Measurements from ENCODE around the gene IL5.
A peak's percentile ranks its signal among the peaks of the same experiment; 100 is the strongest.
"Not testable (repeated sequence)": the region's sequence is repeated elsewhere in the genome, so short reads cannot be mapped to it uniquely, and the experiment has no call there.

The IL5 gene

DNA sequence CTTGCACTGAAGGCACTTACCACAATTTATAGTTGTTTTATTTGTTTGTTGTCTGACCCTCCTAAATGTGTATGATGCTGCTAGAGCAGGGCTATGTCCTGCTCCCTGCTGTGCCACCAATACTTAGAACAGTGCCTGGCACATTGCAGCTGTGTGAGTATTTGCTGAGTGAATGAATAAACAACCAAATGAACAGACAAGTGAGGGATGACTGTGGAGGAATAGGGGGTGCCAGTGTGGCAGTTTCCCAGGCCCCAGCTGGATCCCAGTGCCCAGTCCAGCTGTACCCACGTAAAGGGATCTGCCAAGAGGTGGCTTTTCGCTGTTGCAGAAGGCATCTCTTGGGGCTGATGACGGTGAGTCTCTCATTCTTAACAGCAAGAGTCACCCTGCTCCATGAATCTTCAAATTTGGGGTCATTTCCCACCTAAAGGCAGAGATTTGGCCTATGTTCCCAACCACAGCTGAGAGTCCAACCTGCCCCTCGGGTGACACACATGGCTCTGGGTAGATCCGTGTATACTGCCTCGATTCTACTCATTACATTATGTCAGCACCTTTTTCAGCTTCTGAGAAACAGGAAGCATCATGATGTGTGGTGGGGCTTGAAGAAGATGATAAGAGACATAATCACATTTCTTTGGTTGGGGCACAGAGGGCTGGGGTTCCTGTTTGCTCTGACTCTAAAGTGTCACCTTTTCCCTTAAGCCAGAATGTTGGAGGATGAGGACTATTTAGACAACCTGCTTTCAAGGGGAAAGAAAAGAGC, 14.3 kb downstream of the IL5 start:
- DNase-seq: no peak

DNA sequence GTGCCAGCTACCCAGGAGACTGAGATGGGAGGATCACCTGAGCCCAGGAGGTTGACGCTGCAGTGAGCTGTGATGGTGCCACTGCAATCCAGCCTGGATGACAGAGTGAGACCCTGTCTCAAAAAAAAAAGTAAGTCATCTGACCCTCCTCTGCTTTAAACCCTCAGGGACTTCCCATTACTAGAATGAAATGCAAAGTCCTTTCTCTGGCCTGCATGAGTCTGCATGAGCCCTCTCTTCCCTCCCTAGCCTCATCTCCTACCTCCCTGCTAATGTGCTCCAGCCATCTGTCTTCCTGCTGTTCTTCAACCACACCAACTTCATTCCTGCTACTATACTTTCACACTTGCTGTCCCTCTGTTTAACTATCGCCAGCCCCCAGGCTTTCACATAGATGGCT, 15.3 kb downstream of the IL5 start:
- DNase-seq: peak; percentile 4

DNA sequence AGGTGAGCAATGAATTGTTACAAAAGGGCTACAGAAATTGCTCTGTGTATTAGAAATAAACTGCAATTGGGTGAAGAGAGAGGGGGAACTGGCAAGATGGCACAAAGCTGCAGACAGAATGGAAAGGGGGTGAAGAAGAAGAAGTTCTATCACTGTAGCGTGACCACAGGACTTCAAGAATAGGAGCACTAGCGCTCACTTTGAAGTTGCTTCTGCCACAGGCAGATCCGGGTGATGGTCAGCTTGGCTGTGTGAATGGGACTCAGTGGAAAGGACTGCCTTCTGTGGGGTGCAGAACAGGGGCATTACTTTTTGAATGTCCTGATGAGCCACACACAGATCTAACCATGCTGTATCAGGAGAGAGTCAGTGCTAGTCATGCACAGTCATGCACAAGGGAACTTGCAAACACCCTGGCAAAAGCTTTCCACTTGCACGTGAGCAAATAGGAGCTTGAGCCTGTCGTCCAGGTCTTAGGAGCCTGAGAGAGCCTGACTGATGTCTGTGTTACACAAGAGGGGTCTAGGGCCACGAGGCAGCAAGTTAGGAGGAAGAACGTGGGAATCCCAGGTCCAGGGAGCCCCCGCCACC, 16.3 kb downstream of the IL5 start:
- no peak for DNase-seq

DNA sequence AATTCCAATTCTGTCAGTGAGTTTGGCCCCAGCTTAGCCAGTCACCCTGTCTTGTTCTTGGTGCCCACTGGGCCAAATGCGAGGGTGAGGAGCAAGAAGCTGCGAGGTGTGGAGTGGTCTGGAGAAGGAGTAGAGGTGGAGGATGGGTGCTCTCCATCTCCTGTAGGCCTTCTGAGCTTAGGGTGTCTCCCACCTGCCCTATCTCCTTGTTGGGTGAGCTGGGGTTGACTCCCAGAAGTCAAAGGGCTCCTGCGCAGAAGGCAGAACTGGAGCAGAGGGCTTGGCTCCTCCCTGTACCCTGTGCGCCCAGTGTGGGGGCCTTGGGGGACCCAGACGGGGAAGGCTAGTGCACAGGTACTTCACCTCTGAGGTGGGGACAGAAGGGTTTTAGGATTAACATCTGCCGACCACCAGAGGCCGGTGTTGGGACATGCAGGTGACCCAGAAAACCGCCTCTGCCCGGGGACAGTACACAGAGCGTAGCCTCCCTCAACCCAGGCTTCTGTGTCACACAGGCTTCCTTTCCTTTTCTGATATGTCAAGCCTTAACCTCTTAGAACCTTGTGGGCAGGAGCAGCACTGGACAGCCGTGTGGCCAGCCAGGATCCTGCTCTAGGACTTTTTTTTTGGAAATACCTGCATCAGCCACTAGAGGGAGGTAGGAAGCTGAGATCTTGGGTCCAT, 16.9 kb downstream of the IL5 start:
- DNase-seq: peak; percentile 33

DNA sequence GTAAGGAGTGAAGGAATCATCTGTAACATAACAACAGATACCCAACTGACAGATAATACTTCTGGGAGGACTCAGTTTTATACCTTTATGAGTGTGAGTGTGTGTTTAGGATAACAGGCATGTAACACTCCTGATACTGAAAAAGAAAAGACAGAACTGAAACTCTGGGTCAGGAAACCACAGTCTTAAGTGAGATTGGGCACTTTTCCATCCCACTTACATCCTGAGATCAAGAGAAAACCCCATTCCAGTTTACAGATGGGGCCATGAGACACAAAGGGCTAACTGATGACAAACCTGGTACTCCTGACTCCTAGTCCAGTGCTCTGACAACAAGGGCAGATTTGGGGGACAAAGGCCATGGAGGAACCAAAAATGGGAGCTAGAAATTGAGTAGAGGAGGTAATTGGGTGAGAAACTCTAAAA, 18.0 kb downstream of the IL5 start:
- no peak for DNase-seq

DNA sequence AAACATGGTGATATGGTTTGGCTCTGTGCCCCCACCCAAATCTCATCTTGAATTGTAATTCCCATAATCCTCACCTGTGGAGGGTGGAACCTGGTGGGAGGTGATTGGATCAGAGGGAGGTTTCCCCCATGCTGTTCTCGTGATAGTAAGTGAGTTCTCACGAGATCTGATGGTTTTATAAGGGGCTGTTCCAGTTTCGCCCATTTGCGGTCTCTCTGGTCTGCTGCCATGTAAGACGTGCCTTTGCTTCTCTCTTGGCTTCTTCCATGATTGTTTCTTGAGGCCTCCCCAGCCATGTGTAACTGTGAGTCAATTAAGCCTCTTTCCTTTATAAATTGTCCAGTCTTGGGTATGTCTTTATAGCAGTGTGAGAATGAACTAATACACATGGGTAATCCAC, 18.4 kb downstream of the IL5 start:
- DNase-seq: not testable (repeated sequence)

DNA sequence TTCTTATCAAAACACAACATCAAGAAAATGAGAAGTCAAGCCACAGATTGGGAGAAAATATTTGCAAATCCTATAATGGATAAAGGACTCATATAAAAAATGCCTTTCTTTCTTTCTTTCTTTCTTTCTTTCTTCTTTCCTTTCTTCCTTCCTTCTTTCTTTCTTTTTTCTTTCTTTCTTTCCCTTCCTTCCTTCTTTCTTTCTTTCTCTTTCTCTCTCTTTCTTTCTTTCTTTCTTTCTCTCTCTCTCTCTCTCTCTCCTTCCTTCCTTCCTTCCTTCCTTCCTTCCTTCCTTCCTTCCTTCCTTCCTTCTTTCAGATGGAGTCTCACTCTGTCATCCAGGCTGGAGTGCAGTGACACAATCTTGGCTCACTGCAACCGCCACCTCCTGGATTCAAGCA, 21.3 kb downstream of the IL5 start:
- not testable (repeated sequence) for DNase-seq

DNA sequence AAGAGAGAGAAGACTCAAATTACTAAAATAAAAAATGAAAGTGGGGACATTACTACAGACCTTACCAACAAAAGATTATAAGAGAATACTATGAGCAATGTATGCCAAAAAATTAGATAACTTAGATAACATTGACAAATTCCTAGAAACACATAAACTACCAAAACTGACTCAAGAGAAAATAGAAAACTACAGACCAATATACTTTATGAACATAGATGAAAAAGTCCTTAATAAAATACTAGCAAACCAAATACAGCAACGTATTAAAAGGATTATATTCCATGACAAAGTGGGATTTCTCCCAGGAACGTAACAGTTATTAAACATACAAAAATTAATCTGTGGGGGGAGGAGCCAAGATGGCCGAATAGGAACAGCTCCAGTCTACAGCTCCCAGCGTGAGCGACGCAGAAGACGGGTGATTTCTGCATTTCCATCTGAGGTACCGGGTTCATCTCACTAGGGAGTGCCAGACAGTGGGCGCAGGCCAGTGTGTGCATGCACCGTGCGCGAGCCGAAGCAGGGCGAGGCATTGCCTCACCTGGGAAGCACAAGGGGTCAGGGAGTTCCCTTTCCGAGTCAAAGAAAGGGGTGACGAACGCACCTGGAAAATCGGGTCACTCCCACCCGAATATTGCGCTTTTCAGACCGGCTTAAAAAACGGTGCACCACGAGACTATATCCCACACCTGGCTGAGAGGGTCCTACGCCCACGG, 29.5 kb downstream of the IL5 start:
- not testable (repeated sequence) for DNase-seq

DNA sequence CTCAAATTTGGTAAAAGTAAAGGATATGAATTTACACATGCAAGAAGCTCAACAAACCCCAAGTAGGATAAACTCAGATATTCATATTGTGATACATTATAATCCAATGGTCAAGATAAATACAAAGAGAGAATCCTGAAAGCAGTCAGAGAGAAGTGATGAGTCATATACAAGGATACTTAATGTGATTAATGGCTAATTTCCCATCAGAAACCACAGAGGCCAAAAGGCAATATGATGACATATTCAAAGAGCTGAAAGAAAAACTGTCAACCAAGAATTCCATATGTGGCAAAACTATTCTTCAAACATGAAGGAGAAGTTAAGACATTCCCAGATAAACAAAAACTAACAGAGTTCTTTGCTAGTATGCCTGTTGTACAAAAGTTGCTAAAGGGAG, 33.2 kb downstream of the IL5 start:
- DNase-seq: no peak

DNA sequence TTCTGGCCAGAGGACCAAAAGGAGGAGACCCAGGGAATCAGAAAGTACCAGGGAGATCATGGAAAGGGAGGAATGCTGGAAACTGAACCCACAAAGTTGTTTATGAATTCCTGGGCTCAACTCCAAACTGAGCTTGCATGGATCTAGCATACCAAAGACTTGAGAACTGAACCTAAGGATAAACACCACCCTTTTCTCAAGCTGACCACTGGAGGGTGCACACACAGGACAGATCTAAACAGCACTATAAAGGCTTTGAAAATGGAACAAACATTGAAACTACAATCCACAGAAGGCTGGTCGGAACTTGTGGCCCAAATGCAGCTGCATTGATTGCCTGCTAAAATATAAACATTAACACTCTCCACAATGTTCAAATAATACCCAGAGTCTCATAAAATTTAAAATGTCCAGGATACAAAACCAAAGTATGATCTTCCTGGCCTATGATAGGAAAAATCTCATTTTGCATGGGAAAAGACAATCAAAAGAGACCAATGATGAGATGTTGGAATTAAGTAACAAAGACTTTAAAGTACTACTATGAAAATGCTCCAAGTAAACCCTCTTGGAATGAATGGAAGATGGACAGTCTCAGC, 37.1 kb downstream of the IL5 start:
- DNase-seq: peak; percentile 3

DNA sequence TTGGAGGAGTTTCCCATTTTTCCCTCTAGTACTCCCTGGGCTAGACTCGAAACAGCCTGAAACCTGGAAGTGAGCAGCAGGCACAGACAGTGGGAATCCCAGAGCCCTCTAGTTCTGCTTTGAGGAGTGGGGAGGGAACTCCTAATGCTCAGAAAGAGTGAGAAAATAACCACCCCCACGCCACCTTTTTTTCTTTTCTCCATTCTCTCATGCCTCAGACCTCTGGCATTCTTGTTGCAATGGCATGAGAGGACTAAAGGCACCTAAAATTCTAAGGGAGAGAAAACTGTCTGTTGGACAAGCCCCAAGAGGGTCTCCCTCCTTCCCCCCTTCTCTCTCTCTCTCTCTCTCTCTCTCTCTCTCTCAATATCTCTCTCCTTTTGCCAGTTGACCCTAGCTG, 37.7 kb downstream of the IL5 start:
- no peak for DNase-seq

DNA sequence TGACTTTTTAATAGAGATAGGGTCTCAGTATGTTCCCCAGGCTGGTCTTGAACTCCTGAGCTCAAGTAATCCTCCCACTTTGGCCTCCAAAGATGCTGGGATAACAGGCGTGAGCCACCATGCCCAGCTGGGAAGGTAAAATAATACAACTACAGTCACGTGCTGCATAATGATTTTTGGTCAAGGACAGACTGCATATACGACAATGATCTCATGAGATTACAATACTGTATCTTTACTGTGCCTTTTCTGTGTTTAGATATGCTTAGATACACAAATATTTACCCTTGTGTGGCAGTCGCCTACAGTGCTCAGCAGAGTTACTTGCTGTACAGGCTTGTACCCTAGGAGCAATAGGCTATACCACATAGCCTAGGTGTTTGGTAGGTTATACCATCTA, 38.6 kb downstream of the IL5 start:
- no peak for DNase-seq

DNA sequence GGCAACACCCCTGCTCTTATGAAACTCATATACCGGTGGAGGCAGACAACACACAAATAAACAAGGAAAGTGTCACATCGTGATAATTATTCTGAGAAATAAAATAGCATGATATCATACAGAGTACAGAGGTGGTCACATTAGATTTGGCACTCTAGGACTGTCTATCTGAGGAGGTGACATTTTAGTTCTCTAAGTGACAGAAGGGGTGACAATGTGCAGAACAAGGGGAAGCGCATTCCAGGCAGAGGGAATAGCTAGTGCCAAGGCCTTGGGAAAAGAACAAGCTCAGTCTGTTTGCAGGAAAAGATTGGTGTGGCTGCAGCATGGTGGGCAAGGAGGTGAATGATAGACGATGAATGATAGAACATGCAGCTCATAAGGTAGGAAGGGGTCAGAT, 40.1 kb downstream of the IL5 start:
- no peak for DNase-seq

DNA sequence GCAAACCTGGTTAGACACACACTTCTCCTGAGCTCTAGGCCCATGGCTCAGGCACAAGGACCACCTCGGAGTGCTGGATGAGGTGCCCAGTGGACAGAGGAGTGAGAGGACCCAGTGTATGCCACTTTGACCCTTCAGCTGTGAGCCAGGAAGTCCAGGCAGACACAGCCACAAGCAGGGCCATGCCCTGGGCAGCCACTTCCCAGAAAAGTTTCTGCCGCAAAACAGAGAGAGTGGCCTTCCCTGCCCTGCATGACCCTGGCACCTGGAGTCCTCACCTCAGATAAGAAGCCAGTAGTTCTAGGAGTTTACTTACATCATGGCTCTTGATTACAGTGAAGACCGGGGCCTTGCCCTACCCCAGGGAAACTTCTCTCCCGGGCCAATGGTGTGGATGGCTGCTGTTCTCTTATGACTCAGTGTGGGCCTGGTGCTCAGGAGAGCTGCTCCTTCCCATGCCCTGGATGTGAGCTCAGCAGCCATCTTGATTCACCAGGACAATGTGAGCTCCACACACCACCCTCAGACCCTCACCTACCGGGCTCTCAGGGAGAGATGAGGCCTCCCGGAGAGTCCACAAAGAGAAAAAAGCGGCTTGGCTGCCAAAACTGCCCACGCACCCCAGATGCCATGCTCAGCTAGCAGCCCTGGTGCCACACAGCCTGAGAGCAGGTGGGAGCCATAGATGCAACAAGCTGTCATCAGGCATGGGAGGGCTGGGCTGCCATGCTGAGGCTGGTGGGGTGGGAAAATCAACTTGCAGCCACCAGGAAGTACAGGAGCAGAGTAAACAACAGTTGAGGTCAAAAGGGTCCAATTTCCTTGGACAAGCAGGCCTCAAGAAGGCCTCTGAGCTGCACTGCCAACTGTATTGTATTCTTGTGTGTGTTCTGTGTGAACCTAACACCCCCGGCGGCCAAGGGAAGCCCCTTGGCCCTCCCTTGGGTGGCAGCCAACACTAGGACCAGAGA, 41.1 kb downstream of the IL5 start:
- DNase-seq: no peak

DNA sequence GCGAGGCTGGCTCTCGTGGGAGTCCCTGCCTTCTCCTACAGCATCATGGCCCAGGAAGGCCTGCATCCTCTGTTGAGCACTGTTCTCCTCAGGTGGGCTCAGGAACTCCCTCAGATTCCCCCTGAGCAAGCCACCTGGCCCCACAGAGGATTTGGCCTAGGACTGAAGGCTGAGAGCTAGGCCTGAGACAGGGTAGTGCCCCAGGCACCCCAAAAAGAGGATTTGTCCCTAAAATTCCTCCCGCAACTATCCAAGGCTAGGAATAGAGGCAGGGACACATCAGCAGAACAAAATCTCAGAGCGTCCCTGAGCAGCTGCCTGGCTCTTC, 41.7 kb downstream of the IL5 start:
- DNase-seq: no peak

DNA sequence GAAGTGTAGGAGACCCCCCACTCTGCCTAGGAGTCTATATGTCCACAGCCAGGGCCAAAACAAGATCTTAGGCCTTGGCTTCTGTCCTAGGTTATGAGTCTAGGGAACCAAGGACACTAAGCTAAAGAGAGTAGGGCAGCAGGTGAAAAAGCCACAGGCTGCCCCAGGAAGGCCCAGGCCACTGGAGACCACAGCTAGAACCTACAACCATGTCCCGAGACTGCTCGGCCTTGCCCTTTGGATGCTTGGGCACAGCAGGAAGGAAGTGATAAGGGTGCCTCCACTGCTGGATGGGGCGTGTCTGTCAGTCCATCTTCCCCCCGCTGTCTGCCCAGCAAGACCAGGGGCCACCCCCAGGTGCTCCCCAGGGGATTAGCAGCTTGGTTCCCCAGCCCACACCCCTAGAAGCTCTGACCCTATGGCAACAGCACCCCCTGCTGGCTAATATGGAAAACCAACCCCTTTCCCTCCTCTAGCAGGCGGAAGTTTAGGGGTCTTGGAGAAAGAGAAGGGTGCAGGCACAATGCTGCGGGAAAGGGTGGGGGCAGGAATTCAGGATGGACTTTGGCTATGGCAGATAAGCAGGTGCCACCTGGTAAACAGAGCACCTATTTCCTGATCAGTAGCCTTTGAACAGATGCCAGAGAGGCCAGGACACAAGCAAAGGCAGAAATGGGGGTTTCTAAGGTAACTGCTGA, 42.2 kb downstream of the IL5 start:
- DNase-seq: peak; percentile 2

DNA sequence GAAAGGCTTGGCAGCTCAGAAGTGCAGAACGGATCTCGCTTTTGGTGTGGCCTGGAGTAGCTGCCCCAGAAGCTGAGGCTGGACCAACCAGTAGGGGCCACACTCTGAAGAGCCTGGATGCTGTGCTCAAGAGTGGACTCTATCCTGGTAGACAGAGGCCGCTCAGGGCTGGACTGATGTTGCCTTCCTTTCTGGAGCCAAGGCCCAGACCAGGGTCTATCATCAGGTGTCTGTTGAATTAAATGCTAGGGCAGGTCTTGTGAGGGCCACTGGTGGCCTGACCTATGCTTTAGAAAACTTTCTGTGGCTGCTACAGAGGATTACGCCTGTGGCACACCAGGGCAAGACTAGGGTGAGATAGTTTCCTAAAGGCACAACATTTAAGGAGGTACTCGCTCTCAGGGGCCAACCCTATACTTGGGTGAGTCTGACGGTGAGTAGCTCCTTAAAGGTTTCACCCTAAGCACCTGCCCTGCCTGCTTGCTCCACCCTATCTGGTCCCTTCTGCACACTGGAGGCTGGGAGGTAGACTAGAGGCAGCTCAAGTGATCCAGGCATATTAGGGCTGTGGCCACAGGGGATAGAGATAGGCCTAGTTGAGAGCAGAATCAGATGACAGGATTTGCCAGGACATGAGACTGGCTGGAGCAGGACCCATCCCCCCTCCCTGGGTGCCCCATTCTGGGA, 42.9 kb downstream of the IL5 start:
- no peak for DNase-seq

DNA sequence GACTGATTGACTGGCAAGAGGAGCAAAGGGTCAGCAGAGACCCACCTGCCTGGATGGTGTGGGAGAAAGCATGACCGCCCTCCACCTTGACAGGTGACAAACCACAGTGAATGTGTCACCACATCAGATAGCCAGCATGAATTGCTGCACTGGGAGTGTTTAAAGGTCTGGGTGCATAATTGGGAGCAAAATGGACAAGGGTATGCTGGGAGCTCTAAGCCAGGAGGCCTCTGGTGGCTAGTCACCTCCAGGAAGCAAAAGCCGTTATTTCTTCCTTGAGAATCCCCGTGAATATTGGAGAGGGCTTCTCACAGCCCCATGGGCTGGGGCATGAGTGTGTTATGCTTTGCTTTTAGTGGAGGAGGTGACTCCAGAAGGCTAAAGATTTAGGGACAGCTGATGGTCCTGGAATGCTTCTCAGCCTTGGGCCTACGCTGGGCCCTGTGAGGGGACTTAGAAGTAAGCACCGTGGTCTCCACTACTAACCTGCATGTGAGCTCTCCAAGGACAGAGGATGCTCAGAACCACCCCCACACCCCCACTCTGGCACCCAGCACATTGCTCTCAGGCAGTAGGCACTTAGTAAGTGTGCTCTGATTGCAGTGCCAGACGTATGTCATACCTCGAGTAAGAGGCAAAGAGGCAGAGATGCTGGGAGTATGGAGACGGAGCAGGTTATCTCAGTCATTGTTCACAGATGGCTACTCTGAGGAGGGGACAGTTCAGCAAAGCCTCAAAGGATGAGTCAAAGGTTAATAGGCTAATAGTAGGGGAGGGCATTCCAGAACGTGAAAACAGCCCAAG, 43.7 kb downstream of the IL5 start:
- no peak for DNase-seq

DNA sequence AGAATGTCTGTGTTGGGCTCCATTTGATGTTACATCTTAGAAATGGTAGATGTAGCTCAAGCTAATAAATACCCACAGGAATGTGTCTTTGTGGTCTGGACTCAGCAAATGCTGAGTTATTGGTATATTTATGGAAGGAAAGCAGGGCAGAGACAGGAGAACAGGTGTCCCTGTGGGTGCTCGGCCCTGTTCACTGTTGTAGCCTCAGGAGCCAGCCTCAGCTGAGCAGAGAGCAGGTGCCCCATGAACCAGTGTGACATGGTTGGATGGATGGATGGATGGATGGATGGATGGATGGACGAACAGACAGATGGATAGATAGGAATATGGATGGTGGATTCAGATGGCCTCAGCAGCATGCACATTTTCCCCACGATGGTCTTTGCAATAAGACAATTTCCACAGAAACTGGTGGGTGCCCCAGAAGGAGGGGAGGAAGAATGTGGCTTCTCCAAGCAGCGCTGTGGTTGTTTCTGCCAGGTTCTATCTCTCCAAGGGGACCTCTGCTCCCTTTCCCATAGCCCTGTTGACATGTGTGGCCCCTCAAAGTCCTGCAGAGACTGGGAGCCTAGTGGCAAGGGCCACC, 44.5 kb downstream of the IL5 start:
- DNase-seq: no peak

DNA sequence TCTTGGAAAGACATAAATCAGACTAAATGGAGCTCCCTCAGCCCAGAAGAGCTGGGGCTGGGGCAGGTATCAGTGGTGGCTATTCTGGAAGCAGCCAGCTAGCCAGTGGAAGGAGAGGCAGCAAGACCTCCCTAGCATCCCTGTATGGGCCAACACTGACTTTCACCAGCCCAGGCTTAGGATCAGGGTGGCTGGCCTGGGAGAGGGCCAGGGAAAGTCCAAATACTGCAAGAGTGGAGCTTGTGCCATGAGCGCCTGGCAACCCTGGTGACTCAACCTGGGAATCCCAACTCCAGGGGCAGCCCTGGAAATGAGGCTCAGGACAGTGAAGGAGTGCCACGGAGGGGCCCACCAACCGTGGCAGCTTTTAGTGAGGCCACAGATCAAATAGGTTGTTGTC, 45.2 kb downstream of the IL5 start:
- DNase-seq: no peak

All from NCI-H2171 treated with DMSO at 0.1 percent for 48 hours (cell line).